Stimulated activated CD4-positive, alpha-beta T cell treated with anti-CD3 and anti-CD28 coated beads, Interleukin-4, amount 100 ng/mL, for 24 hours (primary cell): ENCODE measurements around the gene ENPEP.
"Not testable (repeated sequence)": the region's sequence is repeated elsewhere in the genome, so short reads cannot be mapped to it uniquely, and the experiment has no call there.

ENCODE experiments used
- DNase-seq: peaks from one replicate; pipeline ENCODE4 v3.0.0-alpha.2; 2020

The ENPEP gene, protein sequence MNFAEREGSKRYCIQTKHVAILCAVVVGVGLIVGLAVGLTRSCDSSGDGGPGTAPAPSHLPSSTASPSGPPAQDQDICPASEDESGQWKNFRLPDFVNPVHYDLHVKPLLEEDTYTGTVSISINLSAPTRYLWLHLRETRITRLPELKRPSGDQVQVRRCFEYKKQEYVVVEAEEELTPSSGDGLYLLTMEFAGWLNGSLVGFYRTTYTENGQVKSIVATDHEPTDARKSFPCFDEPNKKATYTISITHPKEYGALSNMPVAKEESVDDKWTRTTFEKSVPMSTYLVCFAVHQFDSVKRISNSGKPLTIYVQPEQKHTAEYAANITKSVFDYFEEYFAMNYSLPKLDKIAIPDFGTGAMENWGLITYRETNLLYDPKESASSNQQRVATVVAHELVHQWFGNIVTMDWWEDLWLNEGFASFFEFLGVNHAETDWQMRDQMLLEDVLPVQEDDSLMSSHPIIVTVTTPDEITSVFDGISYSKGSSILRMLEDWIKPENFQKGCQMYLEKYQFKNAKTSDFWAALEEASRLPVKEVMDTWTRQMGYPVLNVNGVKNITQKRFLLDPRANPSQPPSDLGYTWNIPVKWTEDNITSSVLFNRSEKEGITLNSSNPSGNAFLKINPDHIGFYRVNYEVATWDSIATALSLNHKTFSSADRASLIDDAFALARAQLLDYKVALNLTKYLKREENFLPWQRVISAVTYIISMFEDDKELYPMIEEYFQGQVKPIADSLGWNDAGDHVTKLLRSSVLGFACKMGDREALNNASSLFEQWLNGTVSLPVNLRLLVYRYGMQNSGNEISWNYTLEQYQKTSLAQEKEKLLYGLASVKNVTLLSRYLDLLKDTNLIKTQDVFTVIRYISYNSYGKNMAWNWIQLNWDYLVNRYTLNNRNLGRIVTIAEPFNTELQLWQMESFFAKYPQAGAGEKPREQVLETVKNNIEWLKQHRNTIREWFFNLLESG

DNA sequence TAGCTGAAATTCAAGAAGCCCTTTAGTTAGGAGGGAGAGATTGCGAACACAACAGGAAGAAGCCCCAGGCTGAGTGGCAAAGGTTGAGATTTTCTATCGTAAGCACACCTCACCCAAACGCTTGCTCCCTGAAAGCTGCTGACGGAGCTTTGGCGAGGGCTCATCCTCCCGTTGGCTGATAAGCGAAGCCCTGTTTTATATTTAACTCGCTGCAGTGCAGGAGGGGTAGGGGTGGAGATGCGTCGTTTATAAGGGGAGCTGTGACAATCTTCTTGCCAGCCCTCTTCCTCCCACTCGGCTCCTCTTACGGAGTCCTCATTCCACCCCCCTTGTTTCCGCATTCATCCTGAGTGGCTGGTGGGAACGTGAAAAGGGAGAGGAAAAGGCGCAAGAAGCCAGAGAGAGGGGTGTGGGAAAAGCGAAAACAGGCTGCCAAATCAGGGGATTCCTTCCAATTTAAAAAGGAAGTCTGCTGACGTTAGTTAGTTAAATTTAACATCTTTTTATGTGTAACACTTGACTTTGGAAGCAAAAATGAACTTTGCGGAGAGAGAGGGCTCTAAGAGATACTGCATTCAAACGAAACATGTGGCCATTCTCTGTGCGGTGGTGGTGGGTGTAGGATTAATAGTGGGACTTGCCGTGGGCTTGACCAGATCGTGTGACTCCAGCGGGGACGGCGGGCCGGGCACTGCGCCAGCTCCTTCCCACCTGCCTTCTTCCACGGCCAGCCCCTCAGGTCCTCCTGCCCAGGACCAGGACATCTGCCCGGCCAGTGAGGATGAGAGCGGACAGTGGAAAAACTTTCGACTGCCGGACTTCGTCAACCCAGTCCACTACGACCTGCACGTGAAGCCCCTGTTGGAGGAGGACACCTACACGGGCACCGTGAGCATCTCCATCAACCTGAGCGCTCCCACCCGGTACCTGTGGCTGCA is at the start of gene ENPEP:
ENPEP (plus strand) TSS at position 275 of the 938 bp plus-strand sequence; CDS start at position 535, 260 bp downstream.
- DNase-seq: no peak

DNA sequence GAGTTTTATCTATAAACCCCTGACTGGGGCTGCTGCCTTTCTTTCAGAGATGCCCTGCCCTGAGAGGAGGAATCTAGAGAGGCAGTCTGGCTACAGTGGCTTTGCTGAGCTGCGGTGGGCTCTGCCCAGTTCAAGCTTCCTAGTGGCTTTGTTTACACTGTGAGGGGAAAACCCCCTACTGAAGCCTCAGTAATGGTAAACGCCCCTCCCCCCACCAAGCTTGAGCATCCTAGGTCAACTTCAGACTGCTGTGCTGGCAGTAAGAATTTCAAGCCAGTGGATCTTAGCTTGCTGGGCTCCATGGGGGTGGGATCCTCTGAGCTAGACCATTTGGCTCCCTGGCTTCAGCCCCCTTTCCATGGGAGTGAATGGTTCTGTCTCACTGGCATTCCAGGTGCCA is 44.1 kb upstream of the ENPEP start:
- not testable (repeated sequence) for DNase-seq

DNA sequence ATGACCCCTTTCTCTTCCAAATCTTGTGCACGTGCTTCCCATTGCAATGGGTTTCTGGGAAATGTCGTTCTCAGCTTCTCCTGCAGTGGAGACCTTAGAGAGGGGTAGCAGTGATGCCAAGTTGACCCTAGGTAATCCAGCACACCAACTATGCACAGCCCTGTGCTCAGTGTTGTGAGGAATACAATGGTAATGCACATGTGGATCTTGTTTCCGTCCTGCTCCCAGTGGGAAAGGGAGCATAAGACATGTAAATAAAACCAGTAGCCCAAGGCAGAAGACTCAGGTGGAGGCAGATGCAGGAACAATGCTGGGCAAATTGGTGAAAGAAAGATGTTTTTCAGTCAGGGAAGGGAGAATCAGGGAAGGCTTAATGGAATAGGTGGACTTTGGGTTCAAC is 38.7 kb upstream of the ENPEP start:
- not testable (repeated sequence) for DNase-seq

DNA sequence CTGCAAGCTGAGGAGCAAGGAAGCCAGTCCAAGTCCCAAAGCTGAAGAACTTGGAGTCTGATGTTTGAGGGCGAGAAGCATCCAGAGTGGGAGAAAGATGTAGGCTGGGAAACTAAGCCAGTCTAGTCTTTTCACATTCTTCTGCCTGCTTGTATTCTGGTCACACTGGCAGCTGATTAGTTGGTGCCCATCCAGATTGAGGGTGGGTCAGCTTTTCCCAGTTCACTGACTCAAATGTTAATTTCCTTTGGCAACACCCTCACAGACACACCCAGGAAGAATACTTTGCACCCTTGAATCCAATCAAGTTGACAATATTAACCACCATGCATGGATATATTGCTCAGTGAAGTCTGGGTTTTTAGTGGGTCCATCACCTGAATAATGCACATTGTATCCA is 36.7 kb upstream of the ENPEP start:
- DNase-seq: not testable (repeated sequence)

DNA sequence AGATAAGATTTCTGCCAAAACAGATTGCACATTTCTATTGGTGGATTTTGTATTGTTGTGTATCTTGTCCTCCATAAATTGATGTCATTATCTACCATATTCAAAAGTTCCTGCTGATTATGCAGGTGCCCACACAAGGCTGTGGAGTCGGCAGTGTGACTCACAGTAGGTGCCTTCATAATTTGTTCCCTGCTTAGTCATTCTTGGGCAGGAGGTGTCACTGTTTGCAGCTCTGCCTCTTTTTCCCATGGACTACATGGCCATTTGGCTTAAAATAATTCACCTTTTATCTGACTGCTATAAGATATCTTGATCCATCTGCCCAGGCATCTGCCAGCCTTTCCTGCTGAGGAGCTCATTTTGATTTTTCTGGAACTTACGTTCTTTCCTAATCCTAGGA is 33.6 kb upstream of the ENPEP start:
- DNase-seq: peak; percentile 9

DNA sequence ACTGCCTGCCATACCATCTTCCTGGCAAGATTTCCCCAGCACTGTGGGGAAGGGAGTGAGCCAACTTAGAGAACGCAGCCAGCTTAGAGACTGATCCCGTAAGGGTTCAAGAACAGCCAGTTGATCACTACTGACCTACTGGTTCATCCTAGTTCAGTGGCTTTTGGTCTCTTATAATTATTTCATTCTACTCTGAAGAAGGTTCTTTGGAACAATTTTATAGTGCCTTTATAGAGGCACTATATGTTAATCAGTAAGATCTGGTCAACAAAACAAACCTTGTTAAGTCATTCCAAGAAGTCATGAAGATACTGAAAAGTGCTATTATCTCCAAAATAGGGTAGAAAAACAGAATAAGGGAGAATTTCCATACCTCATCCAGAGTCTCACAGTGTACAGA is 33.2 kb upstream of the ENPEP start:
- no peak for DNase-seq

DNA sequence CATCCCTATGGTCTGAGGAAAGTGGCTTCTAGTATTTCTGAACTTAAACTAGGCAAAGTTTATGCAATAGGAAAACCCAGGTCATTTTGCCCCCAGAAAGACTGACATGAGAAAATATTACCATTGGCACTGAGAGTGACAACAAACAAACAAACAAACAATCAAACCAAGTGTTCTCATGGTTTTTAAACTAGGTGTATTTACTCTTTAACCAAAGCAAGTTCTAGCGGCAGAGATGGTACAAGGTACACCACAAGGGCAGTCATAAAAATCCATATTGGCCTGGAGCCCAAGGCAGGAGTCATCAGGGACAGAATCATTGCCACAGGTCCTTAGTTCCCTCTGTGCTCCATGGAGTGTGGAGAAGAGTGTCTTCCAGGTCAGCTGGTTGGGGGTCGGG is 26.0 kb upstream of the ENPEP start:
- no peak for DNase-seq

DNA sequence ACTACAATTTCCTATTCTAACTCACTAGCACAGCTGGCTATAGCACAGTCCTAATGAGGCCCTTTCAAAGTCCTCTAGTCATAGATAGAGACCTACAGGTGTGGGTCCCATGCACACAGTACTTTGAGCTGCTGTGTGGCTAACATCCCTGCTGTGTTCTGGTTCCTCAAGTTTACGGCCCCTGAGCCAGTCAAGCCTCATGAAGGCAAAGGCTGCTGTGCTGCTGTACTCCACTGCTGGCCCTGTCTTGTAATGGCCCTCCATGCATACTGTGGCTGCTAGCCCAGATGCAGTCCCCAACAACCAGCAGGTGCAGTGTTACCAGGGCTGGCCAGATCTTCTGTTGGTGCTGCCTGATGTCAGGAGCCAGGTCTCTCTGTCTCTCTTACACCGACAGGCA is 23.4 kb upstream of the ENPEP start:
- DNase-seq: no peak

DNA sequence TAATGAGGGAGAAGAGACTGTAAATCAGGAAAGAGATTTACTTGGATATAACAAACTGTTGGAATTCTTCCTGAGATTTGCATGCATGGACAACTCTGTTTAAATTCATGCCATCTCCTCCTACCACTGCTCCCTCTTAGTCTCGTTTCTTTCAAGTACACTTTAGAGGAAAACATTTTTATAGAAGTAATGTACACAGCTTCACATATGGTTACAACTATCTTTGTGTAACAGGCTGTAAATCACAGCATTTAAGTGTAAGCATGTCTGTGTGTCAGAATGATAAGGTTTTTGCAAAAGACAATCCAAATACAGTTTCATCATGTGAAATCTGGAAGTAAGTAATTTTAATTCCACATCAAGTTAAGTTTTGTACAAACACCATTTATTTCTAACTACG is 21.5 kb upstream of the ENPEP start:
- DNase-seq: no peak

DNA sequence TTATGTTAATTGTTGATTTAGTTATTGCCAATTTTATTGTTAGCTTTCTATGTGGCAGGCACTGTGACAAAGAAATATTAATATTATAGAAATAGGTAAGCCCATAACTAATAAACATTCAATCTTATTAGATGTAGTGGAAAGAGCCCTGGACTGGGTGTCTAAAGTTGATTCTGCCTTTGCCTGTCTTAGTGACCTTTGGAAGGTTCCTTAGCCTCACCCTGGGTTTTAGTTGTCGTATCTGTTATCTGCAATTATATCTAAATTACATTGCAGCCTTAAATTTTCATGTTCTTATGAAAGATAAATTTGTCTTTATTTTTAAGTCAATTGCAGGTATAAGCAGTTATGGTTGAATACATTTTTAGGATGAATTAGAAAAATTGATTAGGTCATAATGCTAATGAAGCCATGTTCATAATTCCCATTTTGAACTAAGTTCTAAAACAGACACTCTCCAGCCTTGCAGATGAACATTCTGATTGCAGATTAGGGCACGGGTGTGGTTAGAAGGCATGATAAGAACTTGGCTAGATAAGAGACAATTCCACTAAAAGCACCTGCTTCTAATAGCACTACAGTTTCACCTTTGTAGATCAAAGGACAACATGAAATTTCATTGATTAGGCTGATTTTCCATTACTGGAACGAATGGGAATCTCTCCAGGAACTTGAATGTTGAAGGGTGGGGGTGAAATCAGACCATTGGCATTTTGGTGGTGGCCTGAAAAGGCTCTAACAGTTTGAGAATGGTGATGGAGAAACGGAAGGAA is 17.3 kb upstream of the ENPEP start:
- DNase-seq: no peak

DNA sequence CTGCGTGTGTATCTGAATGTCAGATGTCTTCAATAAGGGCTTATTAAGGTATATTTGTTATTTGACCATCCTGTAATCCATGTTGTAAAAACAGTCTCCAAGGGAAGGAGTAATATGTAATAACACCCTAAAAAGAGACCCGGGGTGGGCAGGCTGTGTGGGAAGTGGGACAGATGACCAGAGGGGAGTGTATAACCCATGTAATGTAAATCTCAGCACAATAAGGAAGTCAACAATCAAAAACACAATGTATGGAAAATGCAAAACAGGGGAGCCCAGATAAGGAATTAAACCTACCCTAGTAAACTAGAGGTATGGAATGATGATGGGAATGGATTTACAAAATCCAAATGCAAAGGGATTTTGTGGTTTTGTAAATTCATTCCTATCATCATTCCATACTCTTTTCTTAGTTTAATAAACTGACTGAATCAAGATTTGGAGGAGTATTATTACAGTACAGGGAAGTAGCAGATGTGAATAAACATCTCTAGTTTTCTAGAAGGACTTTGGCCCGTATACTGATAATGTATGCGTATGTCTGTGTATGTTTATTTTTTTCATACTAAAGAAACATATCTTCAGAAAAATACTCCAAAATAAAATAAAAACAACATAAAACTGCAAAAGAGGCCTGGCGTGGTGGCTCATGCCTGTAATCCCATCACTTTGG is 15.7 kb upstream of the ENPEP start:
- DNase-seq: no peak

DNA sequence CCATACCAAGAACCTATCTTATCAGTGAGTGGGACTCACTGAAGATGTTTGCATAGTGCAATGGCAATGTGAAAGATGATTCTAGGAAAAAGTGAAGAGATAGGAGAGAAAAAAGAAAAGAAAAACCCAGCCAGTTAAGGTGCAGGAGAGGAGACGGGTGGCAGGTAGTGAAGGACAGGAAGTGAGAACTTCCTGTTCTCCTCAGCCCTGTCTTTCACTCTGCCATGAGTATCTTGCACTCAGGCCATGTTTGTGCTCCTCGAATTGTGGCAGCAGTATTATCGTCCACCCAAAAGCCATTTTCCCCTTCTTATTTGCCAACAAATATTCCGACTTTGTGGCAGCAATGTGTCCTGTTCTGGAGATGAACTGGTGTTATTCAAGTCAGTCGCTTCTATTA is 8.6 kb upstream of the ENPEP start:
- DNase-seq: no peak

DNA sequence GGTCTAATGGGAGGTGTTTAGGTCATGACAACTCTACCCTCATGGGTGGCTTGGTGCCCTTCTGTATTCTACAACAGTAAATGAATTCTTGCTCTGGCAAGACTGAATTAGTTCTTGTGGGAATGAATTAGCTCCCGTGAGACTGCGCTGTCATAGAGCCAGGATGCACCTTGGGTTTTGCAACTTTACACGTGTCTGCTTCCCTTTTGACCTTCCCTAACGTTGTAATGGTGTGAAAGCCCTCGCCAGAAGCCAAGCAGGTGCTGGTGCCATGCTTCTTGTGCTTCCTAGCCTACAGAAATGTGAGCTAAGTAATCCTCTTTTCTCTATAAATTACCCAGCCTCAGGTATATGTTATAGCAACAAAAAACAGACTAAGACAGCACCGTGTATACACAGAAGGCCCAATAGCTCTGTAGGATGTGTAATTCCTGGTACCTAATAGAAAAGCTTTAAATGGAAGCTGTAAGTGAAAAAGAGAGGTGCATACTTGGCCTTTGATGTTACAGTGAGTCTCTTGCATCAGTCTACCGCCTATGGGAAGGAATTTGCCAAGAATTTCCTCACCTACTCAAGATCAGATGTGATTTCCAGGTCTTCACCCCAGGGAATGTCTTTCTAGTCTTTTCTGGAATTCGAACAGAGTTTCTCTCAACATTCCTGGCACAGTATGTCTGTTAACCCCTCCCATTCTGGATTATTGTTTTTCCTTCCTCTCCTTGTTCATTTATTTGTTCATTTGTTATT is 3.2 kb upstream of the ENPEP start:
- no peak for DNase-seq

DNA sequence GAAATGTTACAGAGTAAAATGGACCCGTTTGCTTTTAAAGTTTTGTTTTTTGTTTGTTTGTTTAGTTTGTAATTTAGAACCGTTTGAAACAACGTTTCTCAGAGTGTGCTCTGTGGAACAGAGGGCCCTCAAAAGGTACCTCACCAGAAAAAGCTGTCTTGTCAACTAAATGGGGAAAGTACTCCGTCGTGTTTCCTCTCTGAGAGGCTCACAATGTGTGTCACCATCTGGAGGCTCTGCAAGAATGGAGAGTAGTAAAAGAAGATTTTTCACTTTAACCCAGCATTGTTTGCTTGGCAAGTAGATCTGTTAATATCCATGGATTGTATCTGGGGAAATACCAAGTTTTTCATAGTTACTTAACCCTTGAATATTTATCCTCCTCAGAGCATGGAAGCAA is 1.5 kb upstream of the ENPEP start:
- DNase-seq: no peak

DNA sequence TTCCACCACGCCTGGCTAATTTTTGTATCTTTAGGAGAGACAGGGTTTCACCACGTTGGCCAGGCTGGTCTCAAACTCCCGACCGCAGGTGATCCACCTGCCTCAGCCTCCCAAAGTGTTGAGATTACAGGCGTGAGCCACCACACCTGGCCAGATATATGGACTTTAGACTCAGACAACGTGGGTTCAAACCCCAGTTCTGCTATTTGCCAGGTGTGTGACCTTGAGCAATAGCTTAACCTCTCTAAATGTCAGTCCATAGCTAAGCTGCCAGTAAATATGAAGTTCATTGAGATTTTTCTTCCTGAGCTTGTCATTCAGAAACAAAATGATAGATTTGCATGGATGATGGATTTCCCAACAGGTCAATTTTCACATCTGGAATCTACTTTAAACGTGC is 875 bp upstream of the ENPEP start:
- DNase-seq: not testable (repeated sequence)

DNA sequence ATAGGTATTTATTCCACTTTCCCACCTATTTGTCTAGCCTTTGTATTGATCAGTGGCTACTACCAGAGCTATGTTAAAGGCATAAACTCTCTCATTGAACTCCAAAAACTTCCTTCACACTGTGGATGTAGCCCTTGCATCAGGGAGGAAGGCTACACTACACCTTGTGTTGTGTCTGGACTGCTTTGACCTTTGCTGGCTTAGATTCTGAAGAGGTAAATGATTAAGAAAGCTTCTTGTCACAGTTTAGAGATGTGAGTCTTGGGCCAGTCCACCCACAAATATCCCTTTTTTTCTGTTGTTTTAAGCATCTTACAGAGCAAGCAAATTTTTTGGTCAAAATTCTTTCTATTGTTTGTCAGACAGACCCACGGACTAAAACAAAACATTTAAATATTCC is 1.9 kb downstream of the ENPEP start:
- DNase-seq: no peak

DNA sequence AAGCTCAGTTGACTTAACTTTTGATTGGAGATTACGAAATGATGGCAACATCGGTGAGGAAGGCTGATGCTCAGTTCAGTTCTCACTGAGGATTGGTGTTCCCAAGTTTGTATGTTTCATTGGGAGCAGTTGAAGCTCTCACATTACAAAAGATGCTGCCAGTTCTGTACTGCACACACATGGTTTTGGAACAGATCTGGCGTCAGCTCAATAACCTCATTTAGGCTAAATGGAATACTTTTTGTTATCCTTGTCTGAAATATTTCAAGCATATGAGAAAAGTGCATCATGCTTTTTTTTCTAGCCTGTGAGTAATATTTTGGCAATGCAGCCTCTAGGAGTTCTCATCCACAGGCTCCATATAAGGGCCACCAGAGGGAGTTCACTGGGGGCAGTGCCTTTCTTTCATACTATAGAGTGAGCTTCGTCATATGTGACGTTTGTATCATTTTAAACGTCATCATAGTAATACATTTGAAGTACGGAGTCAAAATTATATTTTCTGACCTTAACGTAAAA is 4.1 kb downstream of the ENPEP start:
- no peak for DNase-seq

DNA sequence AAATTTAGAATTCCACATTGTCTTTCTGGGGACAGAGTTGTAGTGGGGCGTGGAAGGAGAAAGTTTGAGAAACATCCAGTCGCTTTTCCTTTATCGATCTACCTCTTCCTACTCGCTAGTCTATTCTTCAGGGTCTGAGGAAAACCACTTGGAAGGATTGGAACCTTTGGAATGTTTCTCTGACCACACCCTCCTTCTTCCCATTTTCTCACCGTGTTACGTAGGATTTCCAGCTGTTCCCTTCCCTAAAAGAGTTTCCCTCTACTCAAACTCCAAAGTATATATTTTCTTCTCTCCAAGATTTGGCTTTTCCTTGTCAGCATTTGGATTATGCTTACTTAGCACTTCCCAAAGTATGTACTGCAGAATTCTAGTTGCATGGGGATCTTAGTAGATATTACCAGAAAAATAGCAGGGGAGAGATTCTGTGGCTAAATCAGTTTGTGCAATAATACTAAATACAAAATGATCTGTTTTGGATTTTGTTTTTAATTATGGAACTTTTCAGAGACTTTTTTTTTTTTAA is 4.9 kb downstream of the ENPEP start:
- DNase-seq: no peak

DNA sequence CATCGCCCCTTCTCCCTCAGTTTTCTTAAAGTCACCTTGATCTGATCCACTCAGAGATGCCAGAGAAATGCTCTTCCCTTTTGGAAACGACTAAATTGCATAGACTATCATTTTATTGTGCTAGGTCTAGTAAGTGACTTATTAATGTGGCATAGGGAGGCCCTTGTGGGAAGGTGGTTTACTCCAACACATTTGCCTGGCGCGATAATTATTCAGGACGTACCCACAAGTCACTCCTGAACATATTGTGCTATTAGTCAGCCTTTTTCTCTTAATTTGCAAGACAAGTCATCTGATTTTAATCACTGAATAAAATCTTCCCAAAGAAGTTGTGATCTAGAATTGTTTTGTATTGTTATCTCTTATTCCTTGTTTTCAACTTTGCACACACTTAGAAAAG is 7.6 kb downstream of the ENPEP start:
- DNase-seq: no peak

DNA sequence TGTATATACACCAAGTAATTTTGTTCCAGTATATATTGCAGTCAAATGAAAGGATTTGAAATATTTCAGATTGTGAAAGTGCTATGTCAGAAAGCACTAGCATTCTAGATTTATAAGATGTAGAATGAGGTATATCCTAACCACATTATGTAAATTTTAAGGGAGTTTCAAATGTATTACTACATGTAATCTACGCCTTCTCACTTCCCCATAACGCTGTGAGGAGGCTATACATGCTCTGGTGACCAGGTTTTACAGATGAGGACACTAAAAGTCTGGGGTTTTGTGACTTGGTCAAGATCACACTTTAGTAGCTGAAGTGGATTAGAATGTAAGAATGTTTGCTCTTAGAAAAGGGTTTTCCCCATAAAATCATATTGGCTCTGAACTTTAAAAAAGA is 8.1 kb downstream of the ENPEP start:
- no peak for DNase-seq
